HG03135 (cell line): Measurements from ENCODE around the gene CD3E.

Source experiments
- ATAC-seq: cut with Tn5 transposase; IDR thresholded peaks from one replicate; pipeline ENCODE4 v1.9.1; 2021; ENCODE audit warnings: mild to moderate bottlenecking, moderate library complexity; ENCODE audit not compliant: unreplicated experiment

The CD3E gene

DNA sequence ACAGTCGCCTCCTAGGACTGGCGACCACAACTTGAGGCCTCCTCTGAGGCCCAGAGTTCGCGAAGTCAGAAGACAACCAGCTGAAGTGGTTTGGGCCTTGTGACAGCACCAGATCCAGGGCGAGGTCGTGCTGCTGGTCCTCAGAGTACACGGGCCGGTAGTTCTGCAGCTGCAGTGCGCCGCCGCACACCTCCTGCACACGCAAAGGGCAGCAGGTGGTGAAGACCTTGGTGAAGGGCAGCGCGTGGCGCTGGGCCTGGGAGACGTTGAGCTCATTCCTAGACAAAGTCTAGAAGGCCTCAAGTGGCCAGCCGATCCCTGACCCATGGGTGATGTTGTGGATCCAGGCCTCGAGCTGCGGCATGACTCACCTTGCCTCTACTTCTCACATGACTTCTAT is 18.2 kb downstream of the CD3E start:
- ATAC-seq: no peak

GRCh38 chr11:118325283-118325682 is 20.8 kb downstream of the CD3E start:
- no peak for ATAC-seq

GRCh38 chr11:118328745-118329144 is 24.2 kb downstream of the CD3E start:
- no peak for ATAC-seq

DNA sequence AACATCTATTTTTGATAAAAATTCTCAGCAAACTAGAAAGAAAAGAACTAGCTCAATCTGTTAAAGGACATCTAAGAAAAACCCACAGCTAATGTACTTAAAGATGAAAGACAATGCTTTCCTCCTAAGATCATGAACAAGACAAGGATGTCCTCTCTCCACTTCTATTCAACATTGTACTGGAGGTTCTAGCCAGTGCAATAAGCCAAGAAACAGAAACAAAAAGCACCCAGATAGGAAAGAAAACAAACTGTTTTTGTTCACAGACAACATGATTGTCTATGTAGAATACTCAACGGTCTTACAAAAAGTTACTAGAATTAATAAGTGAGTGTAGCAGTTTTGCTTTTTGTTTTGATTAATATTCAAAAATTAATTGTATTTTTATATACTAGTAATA is 30.2 kb downstream of the CD3E start:
- no peak for ATAC-seq

- ATAC-seq: no peak
Observed at GRCh38 chr11:118338637-118339061, 34.1 kb downstream of the CD3E start.

DNA sequence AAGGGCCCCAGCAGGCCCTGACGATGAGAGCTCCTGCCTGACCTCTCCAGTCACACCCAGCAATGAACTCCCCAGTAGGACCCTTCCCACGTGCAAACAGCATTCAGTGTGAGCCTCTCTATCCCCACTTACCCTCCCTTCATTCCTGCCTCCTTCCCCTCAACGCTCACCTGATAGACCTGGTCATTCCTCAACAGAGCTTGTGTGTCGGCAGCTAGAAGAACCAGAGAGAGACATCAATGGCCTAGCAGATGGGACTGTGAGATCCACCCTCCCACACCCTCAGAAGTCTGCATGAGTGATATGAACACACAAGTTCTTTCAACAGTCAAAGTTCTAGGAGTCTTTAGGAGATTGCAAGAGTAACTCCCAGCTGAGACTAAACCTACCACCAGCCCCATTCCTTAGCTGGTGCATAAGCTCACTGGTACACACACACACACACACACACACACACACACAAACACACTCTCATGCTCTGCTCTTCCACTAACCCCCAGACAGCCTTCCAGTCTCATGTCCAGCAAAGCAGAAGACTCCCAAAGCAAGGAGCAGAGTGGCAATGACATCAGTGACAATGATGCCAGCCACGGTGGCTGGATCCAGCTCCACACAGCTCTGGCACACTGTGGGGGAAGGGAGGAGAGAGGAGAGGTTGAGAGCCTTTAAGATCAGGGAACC is 34.9 kb downstream of the CD3E start:
- no peak for ATAC-seq

GRCh38 chr11:118340449-118340848 is 35.9 kb downstream of the CD3E start:
- no peak for ATAC-seq

DNA sequence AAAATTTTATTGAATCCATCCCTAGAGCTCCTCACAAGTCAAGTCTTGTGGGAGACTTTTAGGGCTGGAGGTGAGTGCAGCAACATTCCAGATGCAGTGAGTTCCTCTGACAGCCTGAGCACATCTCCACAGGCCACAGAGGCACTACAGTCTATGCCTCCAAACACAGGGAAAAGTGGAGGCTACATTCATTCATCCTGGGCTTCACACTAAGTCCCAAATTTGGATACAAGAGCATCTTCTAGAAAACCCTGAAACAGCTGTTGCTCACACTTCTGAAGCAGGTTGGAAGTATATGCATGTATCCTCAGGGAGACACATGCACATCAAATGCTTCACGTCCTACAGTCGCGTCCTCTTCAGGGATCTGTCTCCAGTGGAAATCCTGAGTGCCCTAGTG is 36.7 kb downstream of the CD3E start:
- ATAC-seq: no peak

GRCh38 chr11:118341815-118342489 is 37.4 kb downstream of the CD3E start:
- no peak for ATAC-seq

- no peak for ATAC-seq
Observed at GRCh38 chr11:118342503-118343161, 38.1 kb downstream of the CD3E start, which contains the start of gene CD3D. TSS of gene CD3D (minus strand) at chr11:118342705. CDS start at chr11:118342607, 98 bp downstream.

- no peak for ATAC-seq
Observed at GRCh38 chr11:118343248-118343647, 38.7 kb downstream of the CD3E start.

DNA sequence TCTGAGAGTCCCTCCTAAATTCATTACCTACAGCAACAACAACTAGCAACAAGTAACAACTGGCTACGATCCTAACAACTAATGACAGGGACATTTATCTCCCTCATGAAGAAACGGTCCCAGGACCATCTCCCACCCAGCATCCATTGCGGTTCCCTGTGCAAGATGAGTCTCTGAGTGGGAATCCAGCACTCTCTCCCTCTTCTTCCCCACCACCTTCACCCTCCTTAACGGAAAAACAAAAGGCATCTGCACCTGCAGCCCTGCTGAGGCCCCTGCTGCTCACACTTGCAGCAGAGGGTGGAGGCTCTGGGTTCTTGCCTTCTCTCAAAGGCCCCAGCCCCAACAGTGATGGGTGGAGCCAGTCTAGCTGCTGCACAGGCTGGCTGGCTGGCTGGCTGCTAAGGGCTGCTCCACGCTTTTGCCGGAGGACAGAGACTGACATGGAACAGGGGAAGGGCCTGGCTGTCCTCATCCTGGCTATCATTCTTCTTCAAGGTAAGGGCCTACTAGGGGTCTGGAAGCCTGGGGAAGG is 39.5 kb downstream of the CD3E start, which contains the start of gene CD3G:
Gene CD3G (plus strand): TSS at position 364 of the 535 bp plus-strand sequence. CDS start 80 bp downstream, at position 444.
- ATAC-seq: no peak

DNA sequence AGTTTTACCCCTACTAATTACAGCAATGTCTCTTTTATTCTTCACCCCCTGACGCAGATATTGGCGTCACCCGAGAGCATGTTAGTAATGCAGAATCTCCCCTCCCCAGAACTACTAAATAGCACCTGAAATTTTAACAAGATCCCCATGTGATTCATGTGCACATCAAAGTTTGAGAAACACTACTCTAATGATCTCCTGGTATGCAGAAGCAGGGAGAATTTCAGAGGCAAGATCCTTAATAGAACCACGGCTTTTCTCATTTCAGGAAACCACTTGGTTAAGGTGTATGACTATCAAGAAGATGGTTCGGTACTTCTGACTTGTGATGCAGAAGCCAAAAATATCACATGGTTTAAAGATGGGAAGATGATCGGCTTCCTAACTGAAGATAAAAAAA is 44.9 kb downstream of the CD3E start:
- ATAC-seq: no peak

DNA sequence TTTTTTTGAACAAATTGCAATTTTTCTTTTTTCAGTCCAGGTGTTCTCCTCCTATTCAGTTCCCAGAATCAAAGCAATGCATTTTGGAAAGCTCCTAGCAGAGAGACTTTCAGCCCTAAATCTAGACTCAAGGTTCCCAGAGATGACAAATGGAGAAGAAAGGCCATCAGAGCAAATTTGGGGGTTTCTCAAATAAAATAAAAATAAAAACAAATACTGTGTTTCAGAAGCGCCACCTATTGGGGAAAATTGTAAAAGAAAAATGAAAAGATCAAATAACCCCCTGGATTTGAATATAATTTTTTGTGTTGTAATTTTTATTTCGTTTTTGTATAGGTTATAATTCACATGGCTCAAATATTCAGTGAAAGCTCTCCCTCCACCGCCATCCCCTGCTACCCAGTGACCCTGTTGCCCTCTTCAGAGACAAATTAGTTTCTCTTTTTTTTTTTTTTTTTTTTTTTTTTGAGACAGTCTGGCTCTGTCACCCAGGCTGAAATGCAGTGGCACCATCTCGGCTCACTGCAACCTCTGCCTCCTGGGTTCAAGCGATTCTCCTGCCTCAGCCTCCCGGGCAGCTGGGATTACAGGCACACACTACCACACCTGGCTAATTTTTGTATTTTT is 48.7 kb downstream of the CD3E start:
- no peak for ATAC-seq

- no peak for ATAC-seq
Observed at GRCh38 chr11:118358071-118358470, 53.5 kb downstream of the CD3E start.

- peak; percentile 75 for ATAC-seq
Observed at GRCh38 chr11:118359295-118359958, 54.9 kb downstream of the CD3E start, which contains the start of gene UBE4A. TSS of gene UBE4A (plus strand) at chr11:118359600. CDS start at chr11:118365081, 5,481 bp downstream.

DNA sequence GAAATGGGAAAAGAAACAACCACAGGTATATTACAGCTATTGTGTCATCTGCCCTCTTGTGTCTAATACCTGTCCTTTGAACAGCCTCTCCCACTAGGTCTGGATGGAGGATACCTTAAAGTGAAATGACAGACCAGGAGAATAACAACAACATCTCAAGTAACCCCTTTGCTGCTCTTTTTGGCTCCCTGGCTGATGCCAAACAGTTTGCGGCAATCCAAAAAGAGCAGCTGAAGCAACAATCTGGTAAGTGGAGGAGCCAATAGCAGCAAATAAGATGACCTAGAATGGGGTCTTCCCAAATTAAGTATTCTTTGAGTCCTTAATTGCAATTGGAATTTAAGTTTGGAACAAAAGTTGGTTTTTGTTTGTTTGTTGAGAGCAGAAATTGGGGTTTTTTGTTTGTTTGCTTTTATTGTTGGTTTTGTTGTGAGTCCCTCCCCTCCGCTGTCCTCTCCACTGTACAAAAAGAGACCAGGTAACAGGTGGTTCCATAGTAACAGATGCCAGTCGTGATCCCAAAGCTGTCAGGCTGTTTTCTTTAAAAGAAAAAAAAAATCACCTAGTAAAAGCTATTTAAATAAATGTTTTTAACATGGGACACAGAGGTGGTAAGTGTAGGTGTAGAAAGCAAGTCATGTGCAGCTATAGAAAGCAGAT is 60.6 kb downstream of the CD3E start:
- ATAC-seq: no peak
